NB4 (cell line): ENCODE measurements around the gene USF2.

Experiments used
- POLR2A ChIP-seq: IDR thresholded peaks from 2 replicates; pipeline ENCODE4 v1.6.1; 2011; ENCODE audit warnings: mild to moderate bottlenecking; ENCODE audit not compliant: insufficient read length; ENCODE audit errors: extremely low read depth
- TF ChIP-seq, protein P1 (sequence below): IDR thresholded peaks from one replicate; pipeline ENCODE4 v1.5.1; 2012; ENCODE audit warnings: low read depth, low read length
- TF ChIP-seq, protein P2 (sequence below): IDR thresholded peaks from 2 replicates; pipeline ENCODE4 v1.6.1; 2011; ENCODE audit warnings: low read depth, low read length

GRCh38 chr19:35294328-35294727 is 25.6 kb downstream of the USF2 start:
- TF ChIP-seq POLR2A: no peak
- TF ChIP-seq, protein P1, sequence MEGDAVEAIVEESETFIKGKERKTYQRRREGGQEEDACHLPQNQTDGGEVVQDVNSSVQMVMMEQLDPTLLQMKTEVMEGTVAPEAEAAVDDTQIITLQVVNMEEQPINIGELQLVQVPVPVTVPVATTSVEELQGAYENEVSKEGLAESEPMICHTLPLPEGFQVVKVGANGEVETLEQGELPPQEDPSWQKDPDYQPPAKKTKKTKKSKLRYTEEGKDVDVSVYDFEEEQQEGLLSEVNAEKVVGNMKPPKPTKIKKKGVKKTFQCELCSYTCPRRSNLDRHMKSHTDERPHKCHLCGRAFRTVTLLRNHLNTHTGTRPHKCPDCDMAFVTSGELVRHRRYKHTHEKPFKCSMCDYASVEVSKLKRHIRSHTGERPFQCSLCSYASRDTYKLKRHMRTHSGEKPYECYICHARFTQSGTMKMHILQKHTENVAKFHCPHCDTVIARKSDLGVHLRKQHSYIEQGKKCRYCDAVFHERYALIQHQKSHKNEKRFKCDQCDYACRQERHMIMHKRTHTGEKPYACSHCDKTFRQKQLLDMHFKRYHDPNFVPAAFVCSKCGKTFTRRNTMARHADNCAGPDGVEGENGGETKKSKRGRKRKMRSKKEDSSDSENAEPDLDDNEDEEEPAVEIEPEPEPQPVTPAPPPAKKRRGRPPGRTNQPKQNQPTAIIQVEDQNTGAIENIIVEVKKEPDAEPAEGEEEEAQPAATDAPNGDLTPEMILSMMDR: no peak
- TF ChIP-seq, protein P2, sequence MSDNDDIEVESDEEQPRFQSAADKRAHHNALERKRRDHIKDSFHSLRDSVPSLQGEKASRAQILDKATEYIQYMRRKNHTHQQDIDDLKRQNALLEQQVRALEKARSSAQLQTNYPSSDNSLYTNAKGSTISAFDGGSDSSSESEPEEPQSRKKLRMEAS: no peak
